Measurements from ENCODE around the gene KIAA1217.

DNA sequence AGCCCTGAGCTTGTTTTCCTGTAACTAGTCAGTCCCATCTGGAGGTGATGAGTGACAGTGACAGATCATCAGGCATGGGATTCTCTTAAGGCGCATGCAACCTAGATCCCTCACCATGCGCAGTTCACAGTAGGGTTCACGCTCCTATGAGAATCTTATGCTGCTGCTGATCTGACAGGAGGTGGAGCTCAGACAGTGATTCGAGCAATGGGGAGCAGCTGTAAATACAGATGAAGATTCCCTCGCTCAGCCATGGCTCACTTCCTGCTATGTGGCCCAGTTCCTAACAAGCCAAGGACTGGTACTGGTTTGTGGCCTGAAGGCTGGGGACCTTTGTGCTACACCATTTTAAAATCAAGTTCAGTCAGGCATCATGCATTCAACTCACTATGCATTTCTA is 221.7 kb downstream of the KIAA1217 start:
- TF ChIP-seq, protein P1, sequence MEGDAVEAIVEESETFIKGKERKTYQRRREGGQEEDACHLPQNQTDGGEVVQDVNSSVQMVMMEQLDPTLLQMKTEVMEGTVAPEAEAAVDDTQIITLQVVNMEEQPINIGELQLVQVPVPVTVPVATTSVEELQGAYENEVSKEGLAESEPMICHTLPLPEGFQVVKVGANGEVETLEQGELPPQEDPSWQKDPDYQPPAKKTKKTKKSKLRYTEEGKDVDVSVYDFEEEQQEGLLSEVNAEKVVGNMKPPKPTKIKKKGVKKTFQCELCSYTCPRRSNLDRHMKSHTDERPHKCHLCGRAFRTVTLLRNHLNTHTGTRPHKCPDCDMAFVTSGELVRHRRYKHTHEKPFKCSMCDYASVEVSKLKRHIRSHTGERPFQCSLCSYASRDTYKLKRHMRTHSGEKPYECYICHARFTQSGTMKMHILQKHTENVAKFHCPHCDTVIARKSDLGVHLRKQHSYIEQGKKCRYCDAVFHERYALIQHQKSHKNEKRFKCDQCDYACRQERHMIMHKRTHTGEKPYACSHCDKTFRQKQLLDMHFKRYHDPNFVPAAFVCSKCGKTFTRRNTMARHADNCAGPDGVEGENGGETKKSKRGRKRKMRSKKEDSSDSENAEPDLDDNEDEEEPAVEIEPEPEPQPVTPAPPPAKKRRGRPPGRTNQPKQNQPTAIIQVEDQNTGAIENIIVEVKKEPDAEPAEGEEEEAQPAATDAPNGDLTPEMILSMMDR (IDR thresholded peaks at IDR 0.05; ENCODE audit: low read depth, low read length) = no peak
- no peak for TF ChIP-seq EZH2phosphoT487 (IDR thresholded peaks at IDR 0.05; ENCODE audit: low read depth)
